Neural crest cell (in vitro differentiated cells): ENCODE results near the gene RASGEF1B. TPM values are rescaled to one million over a fixed set of nuclear protein-coding genes. Genes with fewer than 3 reads are reported as not detected.

Experiments
- DNase-seq: peaks from one replicate; pipeline ENCODE4 v3.0.0; 2021; ENCODE audit warnings: low read depth, mixed read lengths, low spot score
- H3K27ac Mint-ChIP-seq: one replicate; pipeline ENCODE4 v1.8.0; 2021; ENCODE audit warnings: mild to moderate bottlenecking, mixed read lengths; ENCODE audit not compliant: unreplicated experiment
- H3K27me3 Mint-ChIP-seq: 2 replicates; pipeline ENCODE4 v1.8.0; 2021; ENCODE audit warnings: low read depth, mild to moderate bottlenecking, mixed read lengths
- H3K36me3 Mint-ChIP-seq: 2 replicates; pipeline ENCODE4 v1.8.0; 2021; ENCODE audit warnings: low read depth, mild to moderate bottlenecking, mixed read lengths
- H3K4me1 Mint-ChIP-seq: 2 replicates; pipeline ENCODE4 v1.8.0; 2021; ENCODE audit warnings: mixed read lengths
- H3K4me3 Mint-ChIP-seq: one replicate; pipeline ENCODE4 v1.8.0; 2021; ENCODE audit warnings: mild to moderate bottlenecking, mixed read lengths
- H3K9me3 Mint-ChIP-seq: 2 replicates; pipeline ENCODE4 v1.8.0; 2021; ENCODE audit warnings: mixed read lengths
- CTCF ChIP-seq: fragments of 200-600 bp; sonication (generic); conservative IDR thresholded peaks from 2 replicates; pipeline ENCODE4 v1.5.0; 2021; ENCODE audit warnings: antibody characterized with exemption, mild to moderate bottlenecking
- total RNA-seq: library from RNA; stranded (reverse); gene quantifications from 2 replicates; pipeline ENCODE4 v1.2.1, GENCODE V29; 2021

The RASGEF1B gene
- total RNA-seq, 1 donor from 2014 or later, result 1.7 TPM

GRCh38 chr4:81467672-81467964, 4.1 kb downstream of the RASGEF1B start:
- Mint-ChIP-seq H3K4me3 (peak overlapping the region; percentile 14), H3K27ac (no peak overlapping the region), H3K9me3 (no peaks in the 10 kb centered on the region), H3K36me3 (no peaks in the 10 kb centered on the region), H3K4me1 (peaks cover 27% of the 10 kb centered on the region), H3K27me3 (peaks cover 58% of the 10 kb centered on the region)
- TF ChIP-seq CTCF, result no peak
- no peak for DNase-seq

- Mint-ChIP-seq H3K27me3 (peaks cover 53% of the 10 kb centered on the region), H3K9me3 (no peaks in the 10 kb centered on the region), H3K4me1 (peaks cover 23% of the 10 kb centered on the region), H3K27ac (no peak overlapping the region), H3K36me3 (no peaks in the 10 kb centered on the region), H3K4me3 (peak overlapping the region; percentile 14)
- peak; percentile 83 for DNase-seq
- TF ChIP-seq CTCF, result peak; percentile 97
Measured at GRCh38 chr4:81466841-81467671, 4.7 kb downstream of the RASGEF1B start.

- DNase-seq, result no peak
- Mint-ChIP-seq H3K4me1 (peaks cover 16% of the 10 kb centered on the region), H3K27ac (no peak overlapping the region), H3K9me3 (no peaks in the 10 kb centered on the region), H3K36me3 (no peaks in the 10 kb centered on the region), H3K4me3 (no peak overlapping the region), H3K27me3 (peaks cover 49% of the 10 kb centered on the region)
- TF ChIP-seq CTCF, result no peak
Measured at GRCh38 chr4:81465406-81466340, 6.0 kb downstream of the RASGEF1B start.

GRCh38 chr4:81460834-81461233, 10.9 kb downstream of the RASGEF1B start:
- H3K4me3 Mint-ChIP-seq, result no peak overlapping the region
- no peak for TF ChIP-seq CTCF
- no peak overlapping the region for H3K27ac Mint-ChIP-seq
- peaks cover 39% of the 10 kb centered on the region for H3K4me1 Mint-ChIP-seq
- DNase-seq, result no peak
- no peaks in the 10 kb centered on the region for H3K9me3 Mint-ChIP-seq
- H3K27me3 Mint-ChIP-seq, result peaks cover 16% of the 10 kb centered on the region
- H3K36me3 Mint-ChIP-seq, result no peaks in the 10 kb centered on the region

GRCh38 chr4:81460191-81460701, 11.5 kb downstream of the RASGEF1B start:
- TF ChIP-seq CTCF, result no peak
- Mint-ChIP-seq H3K27ac (no peak overlapping the region), H3K4me1 (peaks cover 36% of the 10 kb centered on the region), H3K4me3 (peak overlapping the region; percentile 17), H3K9me3 (no peaks in the 10 kb centered on the region), H3K27me3 (peaks cover 14% of the 10 kb centered on the region), H3K36me3 (no peaks in the 10 kb centered on the region)
- DNase-seq, result peak; percentile 15
